CD4-positive, alpha-beta T cell treated with Interleukin-17A for 4 hours (primary cell): ENCODE results near the gene TUBB2B.

Source experiments
- DNase-seq: peaks from one replicate; pipeline ENCODE4 v3.0.0-alpha.2; 2020; ENCODE audit warnings: mixed read lengths

Gene TUBB2B

GRCh38 chr6:3227363-3228045, at the start of gene TUBB2B:
Gene TUBB2B (minus strand): TSS chr6:3227653. CDS start chr6:3227543, 110 bp downstream.
- DNase-seq, result no peak

GRCh38 chr6:3277251-3277650, 49.8 kb upstream of the TUBB2B start:
- DNase-seq, result no peak

GRCh38 chr6:3276174-3277167, 49.0 kb upstream of the TUBB2B start:
- DNase-seq, result no peak

- DNase-seq, result no peak
Observed at GRCh38 chr6:3273707-3274521, 46.5 kb upstream of the TUBB2B start.

- DNase-seq, result no peak
Observed at GRCh38 chr6:3272911-3273547, 45.6 kb upstream of the TUBB2B start.

- DNase-seq, result no peak
Observed at GRCh38 chr6:3271756-3272155, 44.3 kb upstream of the TUBB2B start.

GRCh38 chr6:3270258-3270657, 42.8 kb upstream of the TUBB2B start:
- no peak for DNase-seq

- no peak for DNase-seq
Observed at GRCh38 chr6:3269281-3269975, 42.0 kb upstream of the TUBB2B start.

- DNase-seq, result no peak
Observed at GRCh38 chr6:3268680-3269079, 41.2 kb upstream of the TUBB2B start.

GRCh38 chr6:3267162-3267561, 39.7 kb upstream of the TUBB2B start:
- no peak for DNase-seq

GRCh38 chr6:3266170-3266569, 38.7 kb upstream of the TUBB2B start:
- DNase-seq, result no peak

GRCh38 chr6:3265671-3266070, 38.2 kb upstream of the TUBB2B start:
- no peak for DNase-seq

GRCh38 chr6:3264356-3264755, 36.9 kb upstream of the TUBB2B start:
- no peak for DNase-seq

GRCh38 chr6:3263096-3263495, 35.6 kb upstream of the TUBB2B start:
- DNase-seq, result no peak

GRCh38 chr6:3261921-3262320, 34.5 kb upstream of the TUBB2B start:
- no peak for DNase-seq

- DNase-seq, result no peak
Observed at GRCh38 chr6:3261518-3261820, 34.0 kb upstream of the TUBB2B start.

- no peak for DNase-seq
Observed at GRCh38 chr6:3260772-3261517, 33.5 kb upstream of the TUBB2B start.

GRCh38 chr6:3260296-3260695, 32.8 kb upstream of the TUBB2B start:
- DNase-seq, result no peak

- DNase-seq, result peak; percentile 21
Observed at GRCh38 chr6:3259491-3259958, 32.1 kb upstream of the TUBB2B start.

GRCh38 chr6:3258720-3259490, 31.5 kb upstream of the TUBB2B start, which contains the start of gene PSMG4:
Gene PSMG4 (plus strand): TSS chr6:3258947. CDS start chr6:3259023, 76 bp downstream.
- DNase-seq, result peak; percentile 95
